LNCaP clone FGC (cell line): Measurements from ENCODE around the gene SORCS2.

Source experiments
- DNase-seq: peaks from one replicate; pipeline ENCODE4 v3.0.0-alpha.2; 2011; ENCODE audit warnings: low read depth
- H3K4me3 ChIP-seq: 2 replicates; pipeline ENCODE4 v1.5.1; 2011; ENCODE audit warnings: mild to moderate bottlenecking, low read depth, low read length, control low read depth
- TF ChIP-seq, protein P1 (sequence below): IDR thresholded peaks from 2 replicates; pipeline ENCODE4 v1.5.1; 2012; ENCODE audit warnings: mild to moderate bottlenecking; ENCODE audit not compliant: control insufficient read depth, insufficient read depth; ENCODE audit errors: extremely low read depth

The SORCS2 gene

DNA sequence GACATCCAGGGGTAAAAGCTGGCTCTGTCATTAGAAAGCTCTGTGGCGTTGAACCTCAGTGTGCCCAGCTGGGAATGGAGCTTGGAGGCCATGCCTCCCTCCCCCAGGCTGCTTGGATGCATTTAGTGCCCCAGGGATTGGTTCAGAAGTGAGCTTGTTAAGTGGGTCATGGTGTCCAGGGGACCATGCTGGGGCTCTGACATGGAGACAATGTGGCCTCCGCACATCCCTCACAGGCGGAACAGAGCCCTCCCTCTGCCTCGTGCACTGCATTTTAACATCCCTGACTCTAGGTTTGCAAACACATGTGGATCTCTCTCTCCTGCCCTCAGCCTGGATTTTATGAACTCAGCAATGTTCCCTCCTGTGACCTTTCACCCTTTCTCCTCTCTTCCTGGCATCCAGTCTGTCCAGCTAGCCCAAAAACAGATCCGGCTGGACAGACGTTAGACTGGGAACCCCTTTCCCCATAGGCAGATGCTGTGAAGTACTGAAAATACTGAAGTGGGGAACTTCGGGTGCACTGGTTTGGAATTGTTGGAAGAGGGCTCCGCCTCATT, 81.5 kb downstream of the SORCS2 start:
- no peak overlapping the region for H3K4me3 ChIP-seq
- DNase-seq = no peak
- TF ChIP-seq, protein P1, sequence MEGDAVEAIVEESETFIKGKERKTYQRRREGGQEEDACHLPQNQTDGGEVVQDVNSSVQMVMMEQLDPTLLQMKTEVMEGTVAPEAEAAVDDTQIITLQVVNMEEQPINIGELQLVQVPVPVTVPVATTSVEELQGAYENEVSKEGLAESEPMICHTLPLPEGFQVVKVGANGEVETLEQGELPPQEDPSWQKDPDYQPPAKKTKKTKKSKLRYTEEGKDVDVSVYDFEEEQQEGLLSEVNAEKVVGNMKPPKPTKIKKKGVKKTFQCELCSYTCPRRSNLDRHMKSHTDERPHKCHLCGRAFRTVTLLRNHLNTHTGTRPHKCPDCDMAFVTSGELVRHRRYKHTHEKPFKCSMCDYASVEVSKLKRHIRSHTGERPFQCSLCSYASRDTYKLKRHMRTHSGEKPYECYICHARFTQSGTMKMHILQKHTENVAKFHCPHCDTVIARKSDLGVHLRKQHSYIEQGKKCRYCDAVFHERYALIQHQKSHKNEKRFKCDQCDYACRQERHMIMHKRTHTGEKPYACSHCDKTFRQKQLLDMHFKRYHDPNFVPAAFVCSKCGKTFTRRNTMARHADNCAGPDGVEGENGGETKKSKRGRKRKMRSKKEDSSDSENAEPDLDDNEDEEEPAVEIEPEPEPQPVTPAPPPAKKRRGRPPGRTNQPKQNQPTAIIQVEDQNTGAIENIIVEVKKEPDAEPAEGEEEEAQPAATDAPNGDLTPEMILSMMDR = no peak

DNA sequence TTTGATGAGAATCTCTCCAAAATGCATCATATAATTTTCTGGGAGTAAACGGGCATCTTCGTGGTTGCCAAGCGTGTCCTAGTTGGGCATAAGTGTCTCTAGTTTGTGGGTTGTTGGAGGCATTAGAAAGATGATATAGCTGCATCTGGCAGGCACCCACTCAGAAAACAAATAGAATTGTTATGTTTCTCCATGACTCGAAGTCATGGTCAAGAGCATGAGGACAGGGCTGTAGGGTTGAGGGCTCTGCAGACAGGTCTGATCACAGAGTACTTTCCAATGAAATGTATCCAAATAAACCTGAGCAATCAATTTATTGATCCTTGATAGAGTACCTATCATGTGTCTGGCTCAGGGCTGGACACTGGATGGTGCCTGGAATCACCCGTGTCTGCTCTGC, 82.7 kb downstream of the SORCS2 start:
- no peak for DNase-seq
- H3K4me3 ChIP-seq = no peak overlapping the region
- TF ChIP-seq, protein P1 = no peak

DNA sequence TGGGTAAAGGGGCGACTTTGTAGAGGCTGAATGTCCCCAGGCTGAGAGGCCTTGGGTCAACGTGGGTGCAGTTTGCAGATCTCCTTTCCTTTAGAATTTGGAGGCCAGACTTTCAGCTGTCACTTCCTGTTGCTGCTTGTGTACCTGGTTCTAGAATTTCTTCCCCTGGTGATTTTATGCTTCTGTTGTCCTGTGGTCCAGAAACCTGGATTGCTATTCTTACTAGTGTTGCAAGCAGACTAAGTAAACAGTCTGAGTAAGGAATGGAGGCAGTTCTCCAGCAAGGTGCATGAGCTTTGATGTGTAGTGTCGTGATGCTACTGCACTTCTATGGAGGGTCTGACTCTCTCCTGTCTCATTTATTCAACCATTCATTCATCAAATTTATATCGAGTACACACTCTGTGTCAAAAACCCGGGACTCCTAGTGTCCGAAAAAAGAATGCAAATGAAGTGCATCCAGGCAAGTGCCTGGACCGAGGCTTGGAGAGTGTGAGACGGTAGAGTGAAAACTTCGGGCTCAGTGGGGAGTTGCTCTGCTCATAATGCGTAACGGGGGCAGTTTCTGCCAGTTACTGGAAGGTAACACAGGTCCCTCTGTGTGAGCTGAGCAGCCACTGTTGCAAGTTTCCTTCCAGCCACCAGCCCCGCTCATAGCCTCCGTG, 83.3 kb downstream of the SORCS2 start:
- DNase-seq = no peak
- TF ChIP-seq, protein P1 = no peak
- no peak overlapping the region for H3K4me3 ChIP-seq

- DNase-seq = no peak
- no peak overlapping the region for H3K4me3 ChIP-seq
- TF ChIP-seq, protein P1 = no peak
Observed at GRCh38 chr4:7276515-7276914, 84.2 kb downstream of the SORCS2 start.

- TF ChIP-seq, protein P1 = no peak
- H3K4me3 ChIP-seq = no peak overlapping the region
- no peak for DNase-seq
Observed at GRCh38 chr4:7278071-7278765, 85.9 kb downstream of the SORCS2 start.

GRCh38 chr4:7278981-7279380, 86.6 kb downstream of the SORCS2 start:
- DNase-seq = no peak
- TF ChIP-seq, protein P1 = no peak
- H3K4me3 ChIP-seq = no peak overlapping the region
